Gastroesophageal sphincter (tissue), 4 donors: ENCODE results near the gene PYCR2. TPM values are rescaled to one million over a fixed set of nuclear protein-coding genes. Genes with fewer than 3 reads are reported as not detected.

Experiments
- ATAC-seq: fragments of 150-250 bp; one replicate; pipeline ENCODE4 v1.9.1; 2016; ENCODE audit warnings: mild to moderate bottlenecking, moderate library complexity
- H3K27ac ChIP-seq, 4 donors: fragments of 200-600 bp; sonication (generic) in 3 of 4; 1 replicate in 3 of 4; 2 replicates in 1 of 4; pipeline ENCODE4 v1.5.1; 2016 to 2019
- H3K27me3 ChIP-seq: fragments of 200-600 bp; sonication (generic); one replicate; pipeline ENCODE4 v1.5.1; 2019
- H3K36me3 ChIP-seq, 2 donors: fragments of 200-600 bp; sonication (generic); one replicate each; pipeline ENCODE4 v1.5.1; 2019; ENCODE audit warnings: control low read depth in 1 of 2
- H3K4me1 ChIP-seq, 3 donors: fragments of 200-600 bp; sonication (generic); 1 replicate in 2 of 3; 2 replicates in 1 of 3; pipeline ENCODE4 v1.5.1; 2016 to 2019; ENCODE audit warnings: control low read depth in 2 of 3
- H3K4me3 ChIP-seq, 2 donors: fragments of 200-600 bp; sonication (generic); one replicate each; pipeline ENCODE4 v1.5.1; 2019; ENCODE audit warnings: mild to moderate bottlenecking in 1 of 2, moderate library complexity in 1 of 2
- H3K9me3 ChIP-seq, 3 donors: fragments of 200-600 bp; sonication (generic); one replicate each; pipeline ENCODE4 v1.5.1; 2017 to 2019; ENCODE audit warnings: control low read depth in 2 of 3
- EP300 ChIP-seq: sonication (generic); formaldehyde crosslinking; IDR thresholded peaks from one replicate; pipeline ENCODE4 v1.6.1; 2017; ENCODE audit warnings: antibody characterized with exemption, mild to moderate bottlenecking
- POLR2A ChIP-seq, 2 donors: fragments of 450-650 bp; IDR thresholded peaks; one replicate each; pipeline ENCODE4 v1.6.1; 2017; ENCODE audit warnings: antibody characterized with exemption in 2 of 2, mild to moderate bottlenecking in 2 of 2, moderate library complexity in 1 of 2
- POLR2AphosphoS5 ChIP-seq: sonication (generic); formaldehyde crosslinking; IDR thresholded peaks from one replicate; pipeline ENCODE4 v1.6.1; 2017; ENCODE audit warnings: antibody characterized with exemption
- WGBS, 2 donors: methylation state at CpG; one replicate each; pipeline ENCODE4 v1.1.5; 2018; ENCODE audit warnings: low coverage in 1 of 2; 5-methylcytosine and 5-hydroxymethylcytosine counted together
- total RNA-seq, 4 donors: library from RNA; depleted of rRNA; stranded (reverse); fragments of >200 nt; gene quantifications; one replicate each; pipeline ENCODE4 v1.1.0, GENCODE V29; 2016
- TF ChIP-seq, protein P1 (sequence below), 4 experiments: fragments of 200-600 bp in 2 of 4; fragments of 450-650 bp in 2 of 4; sonication (generic) in 1 of 4; IDR thresholded peaks; one replicate each; pipeline ENCODE4 v1.5.1; 2017 to 2019; ENCODE audit warnings: antibody characterized with exemption in 4 of 4, mild to moderate bottlenecking in 2 of 4, moderate library complexity in 2 of 4

PYCR2 gene
- total RNA-seq, 4 donors from 2014 or later: 43.6 to 65.5 (median 50.6) TPM

DNA sequence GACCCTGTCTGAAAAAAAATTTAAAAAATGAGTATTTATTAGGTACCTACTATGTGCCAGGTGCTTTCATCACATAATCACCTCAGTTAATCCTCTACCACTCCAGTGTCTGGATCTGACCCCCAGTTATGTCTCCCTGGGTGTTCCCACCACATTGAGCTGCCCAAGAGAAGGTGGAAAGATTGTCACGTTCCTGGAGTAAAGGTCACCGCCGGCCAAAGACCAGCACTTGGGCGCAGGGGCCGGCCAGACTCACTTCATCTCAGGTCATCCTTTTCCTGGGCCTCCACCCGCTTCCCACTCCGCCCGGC, 714 bp downstream of the PYCR2 start:
- Histone ChIP-seq H3K4me3 (peak overlapping the region; percentile 95 to 98), H3K27me3 (no peaks in the 10 kb centered on the region), H3K9me3 (no peaks in the 10 kb centered on the region), H3K27ac (peak overlapping the region; percentile 92 to 97 (median 96)), H3K36me3 (peaks cover 0 to 38% of the 10 kb centered on the region in 2 donors), H3K4me1 (peaks cover 0 to 50% (median 23%) of the 10 kb centered on the region in 3 donors)
- ATAC-seq: no peak
- 0% methylated on average over 1 to 3 of the region's 8 CpGs for WGBS, 2 donors
- TF ChIP-seq EP300 (no peak), POLR2A (IDR thresholded peaks at IDR 0.05) (no peak), POLR2AphosphoS5 (no peak)
- TF ChIP-seq, protein P1, sequence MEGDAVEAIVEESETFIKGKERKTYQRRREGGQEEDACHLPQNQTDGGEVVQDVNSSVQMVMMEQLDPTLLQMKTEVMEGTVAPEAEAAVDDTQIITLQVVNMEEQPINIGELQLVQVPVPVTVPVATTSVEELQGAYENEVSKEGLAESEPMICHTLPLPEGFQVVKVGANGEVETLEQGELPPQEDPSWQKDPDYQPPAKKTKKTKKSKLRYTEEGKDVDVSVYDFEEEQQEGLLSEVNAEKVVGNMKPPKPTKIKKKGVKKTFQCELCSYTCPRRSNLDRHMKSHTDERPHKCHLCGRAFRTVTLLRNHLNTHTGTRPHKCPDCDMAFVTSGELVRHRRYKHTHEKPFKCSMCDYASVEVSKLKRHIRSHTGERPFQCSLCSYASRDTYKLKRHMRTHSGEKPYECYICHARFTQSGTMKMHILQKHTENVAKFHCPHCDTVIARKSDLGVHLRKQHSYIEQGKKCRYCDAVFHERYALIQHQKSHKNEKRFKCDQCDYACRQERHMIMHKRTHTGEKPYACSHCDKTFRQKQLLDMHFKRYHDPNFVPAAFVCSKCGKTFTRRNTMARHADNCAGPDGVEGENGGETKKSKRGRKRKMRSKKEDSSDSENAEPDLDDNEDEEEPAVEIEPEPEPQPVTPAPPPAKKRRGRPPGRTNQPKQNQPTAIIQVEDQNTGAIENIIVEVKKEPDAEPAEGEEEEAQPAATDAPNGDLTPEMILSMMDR (IDR thresholded peaks at IDR 0.05): no peak

GRCh38 chr1:225921734-225922709, 2.0 kb downstream of the PYCR2 start:
- no peak for ATAC-seq
- Histone ChIP-seq H3K27ac (no peak overlapping the region), H3K4me1 (peaks cover 0 to 50% (median 23%) of the 10 kb centered on the region in 3 donors), H3K27me3 (no peaks in the 10 kb centered on the region), H3K4me3 (no peak overlapping the region), H3K36me3 (peaks cover 0 to 51% of the 10 kb centered on the region in 2 donors), H3K9me3 (no peaks in the 10 kb centered on the region)
- TF ChIP-seq POLR2AphosphoS5 (no peak), POLR2A (IDR thresholded peaks at IDR 0.05) (no peak), EP300 (no peak)
- TF ChIP-seq, protein P1 (IDR thresholded peaks at IDR 0.05): no peak
- WGBS, 2 donors: 70% methylated on average over 4 of the region's 23 CpGs; no CpG with 5 or more reads in 1 of the 2 donors

GRCh38 chr1:225919906-225920305, 4.1 kb downstream of the PYCR2 start:
- no peak for ATAC-seq
- WGBS, 2 donors: 36% methylated on average over 4 of the region's 5 CpGs; no CpG with 5 or more reads in 1 of the 2 donors
- Histone ChIP-seq H3K27ac (peak overlapping the region in 2 of 4 donors; percentile 22 to 25), H3K4me1 (peaks cover 0 to 47% (median 23%) of the 10 kb centered on the region in 3 donors), H3K27me3 (no peaks in the 10 kb centered on the region), H3K4me3 (no peak overlapping the region), H3K9me3 (no peaks in the 10 kb centered on the region), H3K36me3 (peaks cover 0 to 72% of the 10 kb centered on the region in 2 donors)
- TF ChIP-seq POLR2AphosphoS5 (peak; percentile 33), EP300 (no peak)
- TF ChIP-seq, protein P1 (IDR thresholded peaks at IDR 0.05): no peak

DNA sequence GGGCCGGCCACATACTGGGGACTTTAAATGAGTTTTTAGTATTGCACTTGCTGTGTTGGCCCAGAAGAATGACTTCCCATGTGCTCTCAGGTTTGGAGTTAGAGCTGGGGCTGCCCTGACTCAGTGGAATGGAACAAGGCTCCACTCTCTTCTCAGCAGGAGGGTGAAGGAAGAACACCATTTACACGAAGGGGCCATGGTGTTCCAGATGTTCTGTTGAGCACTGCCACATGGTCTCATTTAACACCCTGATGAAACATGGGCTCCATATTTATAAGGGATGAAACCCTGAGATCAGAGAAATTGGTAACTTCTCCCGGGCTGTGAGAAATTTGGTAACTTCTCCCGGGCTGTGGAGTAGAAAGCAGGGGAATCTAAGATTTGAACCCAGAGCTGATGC, 5.8 kb downstream of the PYCR2 start:
- H3K4me1 ChIP-seq: peaks cover 0 to 39% (median 17%) of the 10 kb centered on the region in 3 donors
- TF ChIP-seq EP300: no peak
- no peak for TF ChIP-seq POLR2A (IDR thresholded peaks at IDR 0.05)
- TF ChIP-seq, protein P1 (IDR thresholded peaks at IDR 0.05): no peak
- no peak for TF ChIP-seq POLR2AphosphoS5
- no peaks in the 10 kb centered on the region for H3K27me3 ChIP-seq
- 80 to 83% methylated on average over 2 to 4 of the region's 4 CpGs for WGBS, 2 donors
- ATAC-seq: no peak
- no peaks in the 10 kb centered on the region for H3K9me3 ChIP-seq
- no peak overlapping the region for H3K27ac ChIP-seq
- no peak overlapping the region for H3K4me3 ChIP-seq
- H3K36me3 ChIP-seq: peaks cover 0 to 88% of the 10 kb centered on the region in 2 donors

DNA sequence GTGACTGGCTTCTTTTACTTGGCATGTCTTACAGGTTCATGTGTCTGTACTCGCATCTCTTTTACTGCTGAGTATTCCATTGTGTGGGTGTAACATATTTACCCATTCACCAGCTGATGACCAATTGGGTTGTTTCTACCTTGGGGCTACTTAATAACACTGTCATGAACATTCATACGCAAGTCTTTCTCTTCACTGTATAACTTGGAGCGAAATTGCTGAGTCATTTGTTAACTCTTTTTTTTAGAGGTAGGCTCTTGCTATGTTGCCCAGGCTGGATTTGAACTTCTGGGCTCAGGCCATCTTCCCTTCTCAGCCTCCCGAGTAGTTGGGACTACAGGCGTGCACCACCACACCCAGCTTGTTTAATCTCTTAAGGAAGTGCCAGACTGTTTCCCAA, 6.5 kb downstream of the PYCR2 start:
- Histone ChIP-seq H3K27ac (no peak overlapping the region), H3K9me3 (no peaks in the 10 kb centered on the region), H3K27me3 (no peaks in the 10 kb centered on the region), H3K4me1 (peaks cover 0 to 31% (median 10%) of the 10 kb centered on the region in 3 donors), H3K36me3 (peaks cover 0 to 91% of the 10 kb centered on the region in 2 donors), H3K4me3 (no peak overlapping the region)
- TF ChIP-seq POLR2A (IDR thresholded peaks at IDR 0.05): no peak
- TF ChIP-seq, protein P1 (IDR thresholded peaks at IDR 0.05): no peak
- TF ChIP-seq EP300: no peak
- ATAC-seq: no peak
- 79 to 92% methylated on average over 2 to 5 of the region's 5 CpGs for WGBS, 2 donors
